ENCODE measurements around the gene WIPI1.
A peak's percentile ranks its signal among the peaks of the same experiment; 100 is the strongest.
"Not testable (repeated sequence)": the region's sequence is repeated elsewhere in the genome, so short reads cannot be mapped to it uniquely, and the experiment has no call there.

The WIPI1 gene

GRCh38 chr17:68413597-68414560, 43.4 kb downstream of the WIPI1 start:
- not testable (repeated sequence) for DNase-seq

- not testable (repeated sequence) for DNase-seq
Measured at GRCh38 chr17:68407656-68408055, 49.6 kb downstream of the WIPI1 start.

GRCh38 chr17:68403837-68404236, 53.5 kb downstream of the WIPI1 start:
- not testable (repeated sequence) for DNase-seq

DNA sequence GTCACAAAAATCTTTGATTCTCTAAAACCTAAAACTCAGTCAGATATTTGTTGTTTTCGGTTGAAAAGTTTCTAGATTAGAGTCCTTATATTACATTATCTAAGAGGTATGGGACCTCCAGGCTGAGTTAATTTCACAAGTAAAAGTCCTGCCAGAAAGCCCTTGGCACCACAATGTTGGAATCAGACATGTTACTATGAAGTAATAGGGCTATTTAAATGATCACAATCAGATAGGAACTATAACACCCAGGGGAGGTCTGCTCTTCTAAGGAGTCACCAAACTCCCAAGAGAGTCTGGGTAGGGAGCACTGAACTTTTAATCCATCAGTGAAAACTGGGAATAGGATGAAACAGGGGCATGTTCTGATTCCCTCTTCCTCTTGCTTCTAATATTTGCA, 54.2 kb downstream of the WIPI1 start:
- no peak for DNase-seq

GRCh38 chr17:68401288-68401687, 56.0 kb downstream of the WIPI1 start:
- no peak for DNase-seq

DNA sequence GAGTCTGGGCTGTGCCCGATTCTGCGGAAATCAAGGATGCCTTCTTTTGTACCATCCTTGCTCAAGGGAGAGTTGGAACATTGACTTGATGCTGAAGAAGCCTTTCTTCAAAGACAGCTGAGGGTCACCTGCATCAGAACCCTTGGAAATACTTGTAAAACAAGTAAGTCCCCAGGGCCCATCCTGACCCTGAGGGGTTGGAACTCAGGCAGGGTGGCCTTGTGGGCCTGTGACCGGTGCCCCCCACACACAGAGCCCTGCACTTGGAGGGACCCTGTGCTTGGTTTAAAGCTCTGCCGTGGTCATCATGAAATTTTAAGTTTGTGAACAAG, 56.9 kb downstream of the WIPI1 start:
- no peak for DNase-seq

DNA sequence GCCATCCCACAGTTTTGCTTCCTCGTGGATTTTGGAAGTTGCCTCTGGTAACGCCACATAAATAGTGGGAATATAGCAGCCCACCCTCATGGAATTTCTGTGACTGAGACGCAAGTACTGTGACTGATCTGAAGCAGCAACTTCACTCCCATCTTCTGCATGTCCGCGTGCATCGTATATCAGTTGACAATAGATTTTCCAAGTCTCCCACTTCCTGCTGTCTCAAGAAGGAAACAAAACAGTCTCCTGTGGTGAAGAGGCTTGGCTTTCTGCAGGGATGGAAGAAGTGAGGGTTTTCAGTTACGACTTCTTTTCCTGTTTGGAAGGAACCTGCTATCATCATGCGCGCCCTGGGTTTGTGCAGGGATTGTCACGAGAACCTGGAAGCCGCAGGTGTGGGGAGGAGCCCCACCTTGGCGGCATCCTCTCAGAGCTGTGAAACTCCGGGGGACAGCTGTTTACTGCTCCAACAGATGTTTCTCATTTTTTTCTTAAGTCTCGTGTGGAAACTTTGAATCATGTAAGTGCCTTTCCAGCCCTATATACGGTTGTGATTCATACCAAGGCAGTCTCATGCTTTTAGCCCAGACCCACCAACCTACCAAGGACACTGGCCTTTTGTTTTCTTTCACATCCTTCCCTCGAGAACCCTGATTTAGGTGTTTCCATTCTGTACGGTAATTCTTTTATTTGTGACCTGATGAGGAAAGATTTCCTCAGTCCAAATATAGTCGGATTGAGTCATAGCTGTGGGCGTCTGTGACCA, 57.5 kb downstream of the WIPI1 start:
- DNase-seq = no peak

DNA sequence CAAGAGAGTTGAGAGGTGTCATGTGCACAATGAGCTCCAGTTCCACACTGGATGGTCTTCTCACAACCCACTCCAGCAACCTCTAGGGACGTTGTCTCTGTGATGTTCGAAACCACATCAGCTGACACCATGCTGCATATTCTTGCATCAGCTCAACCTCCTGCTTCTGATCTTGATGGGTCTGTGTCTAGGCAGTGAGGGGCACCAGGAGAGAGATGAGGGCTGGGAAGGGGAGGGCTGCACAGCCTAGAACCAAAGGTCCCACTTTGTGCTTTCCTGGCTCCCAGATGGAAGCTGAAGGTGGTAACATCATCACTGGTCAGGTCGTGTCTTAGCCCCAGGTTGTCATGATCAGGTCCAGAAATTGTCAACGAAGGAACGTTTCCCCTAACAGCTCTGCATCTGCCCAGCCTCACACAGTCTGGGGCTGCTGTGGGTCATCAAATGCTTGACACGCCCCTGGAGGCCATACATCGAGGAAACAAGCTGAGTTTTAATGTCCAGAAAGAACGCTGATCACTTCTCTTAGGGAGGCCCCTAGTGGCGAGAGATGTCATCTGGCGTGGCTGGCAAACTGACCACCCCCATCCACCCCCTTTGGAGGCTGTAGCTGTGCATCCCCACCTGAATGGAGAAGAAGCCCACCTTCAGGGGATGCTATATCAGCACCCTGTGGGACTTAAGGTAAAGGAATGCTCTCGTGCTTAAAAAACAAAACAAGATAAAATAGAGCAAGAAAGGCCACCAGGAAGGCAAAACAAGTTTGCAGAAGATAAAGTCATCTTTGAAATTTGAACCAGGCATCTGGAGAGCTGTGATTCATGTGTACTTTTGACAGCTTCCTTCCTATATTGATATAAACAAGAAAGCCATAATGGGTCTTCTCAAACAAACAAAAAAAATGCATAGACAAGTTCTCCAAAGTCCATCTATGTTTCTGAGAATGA, 58.3 kb downstream of the WIPI1 start:
- DNase-seq = peak; percentile 58 to 63

- DNase-seq = no peak
Measured at GRCh38 chr17:68397108-68397536, 60.2 kb downstream of the WIPI1 start.

GRCh38 chr17:68396226-68397107, 60.8 kb downstream of the WIPI1 start:
- no peak for DNase-seq

DNA sequence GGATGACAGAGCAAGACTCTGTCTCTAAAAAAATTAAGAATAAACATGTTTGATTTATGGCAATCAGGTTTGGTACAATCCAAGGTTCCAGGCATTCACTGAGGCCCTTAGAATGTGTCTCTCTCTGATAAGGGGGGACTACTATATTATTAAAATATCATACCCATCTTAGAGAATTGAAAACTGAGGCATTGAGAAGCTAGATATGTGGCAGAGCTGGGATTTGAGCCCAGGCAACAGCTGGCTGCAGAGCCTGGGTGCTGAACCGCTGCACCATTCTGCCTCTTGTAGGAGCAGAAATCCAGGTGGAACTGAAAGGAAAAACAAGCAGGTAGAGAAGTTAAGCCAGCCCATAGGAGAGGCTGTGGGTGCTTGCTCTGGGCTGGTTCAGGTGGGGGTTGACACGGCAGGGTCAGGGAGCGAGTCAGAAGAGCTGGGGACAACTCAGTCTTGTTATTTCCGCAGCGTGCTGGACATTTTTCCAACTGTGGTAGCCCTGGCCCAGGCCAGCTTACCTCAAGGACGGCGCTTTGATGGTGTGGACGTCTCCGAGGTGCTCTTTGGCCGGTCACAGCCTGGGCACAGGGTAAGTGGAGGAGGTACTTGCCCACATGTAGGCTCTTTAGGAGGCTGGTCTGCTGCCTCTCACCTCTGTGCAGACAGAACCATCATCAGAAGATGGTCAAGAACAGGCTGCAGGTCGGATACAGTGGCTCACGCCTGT, 62.5 kb downstream of the WIPI1 start:
- DNase-seq = no peak

GRCh38 chr17:68391561-68392268, 65.6 kb downstream of the WIPI1 start:
- no peak for DNase-seq

GRCh38 chr17:68390888-68391545, 66.3 kb downstream of the WIPI1 start:
- DNase-seq = no peak

GRCh38 chr17:68389041-68389440, 68.3 kb downstream of the WIPI1 start:
- no peak for DNase-seq

- DNase-seq = no peak
Measured at GRCh38 chr17:68387435-68388218, 69.7 kb downstream of the WIPI1 start.

DNA sequence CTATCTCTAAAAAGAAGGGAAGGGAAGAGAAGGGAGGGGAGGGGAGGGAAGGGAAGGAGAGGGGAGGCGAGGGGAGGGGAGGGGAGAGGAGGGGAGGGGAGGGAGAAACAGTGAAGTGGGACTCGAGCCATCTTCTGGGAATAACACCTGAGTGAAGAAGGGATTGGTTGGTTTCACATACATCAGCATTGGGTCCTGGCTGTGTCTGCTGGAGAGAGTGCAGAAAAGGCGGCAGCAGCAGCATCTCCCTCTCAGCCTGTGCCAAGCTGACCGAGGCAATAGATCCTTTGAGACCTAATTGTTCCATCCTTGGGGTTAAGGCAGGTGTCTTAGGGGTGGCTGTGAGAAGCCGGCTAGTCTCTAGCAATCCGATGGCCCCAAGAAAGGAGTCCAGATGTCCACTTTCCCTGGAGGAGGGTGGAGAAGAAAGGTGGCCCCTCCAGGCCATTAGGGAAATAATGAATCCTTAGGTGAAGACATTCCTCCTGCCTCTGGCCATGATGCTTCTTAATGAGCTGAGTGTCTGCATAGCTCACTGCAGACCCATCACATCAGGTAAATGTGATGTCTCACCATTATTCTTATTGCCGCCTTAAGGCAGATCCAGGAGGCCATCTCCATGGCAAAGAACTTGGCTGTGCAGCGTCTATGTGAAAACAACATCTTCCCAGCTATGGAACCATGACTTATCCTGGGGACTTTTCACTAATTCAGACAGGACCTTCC, 71.6 kb downstream of the WIPI1 start:
- no peak for DNase-seq

DNA sequence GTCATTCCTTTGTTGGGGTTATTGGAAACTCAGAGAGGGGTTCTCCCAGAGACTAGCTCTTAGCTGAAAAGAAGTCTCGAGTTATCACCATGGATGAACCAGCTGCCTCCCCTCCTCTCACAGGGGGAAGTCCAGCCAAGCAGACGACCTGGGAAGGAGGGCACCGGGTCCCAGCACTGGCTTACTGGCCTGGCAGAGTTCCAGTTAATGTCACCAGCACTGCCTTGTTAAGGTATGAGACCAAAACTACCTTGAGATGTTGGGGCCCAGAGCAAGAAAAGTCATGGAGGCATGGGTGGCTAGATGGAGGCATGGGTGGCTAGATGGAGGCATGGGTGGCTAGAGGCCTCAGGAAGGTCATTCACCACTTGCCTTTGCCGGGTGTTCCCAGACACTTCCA, 72.4 kb downstream of the WIPI1 start:
- DNase-seq = no peak

DNA sequence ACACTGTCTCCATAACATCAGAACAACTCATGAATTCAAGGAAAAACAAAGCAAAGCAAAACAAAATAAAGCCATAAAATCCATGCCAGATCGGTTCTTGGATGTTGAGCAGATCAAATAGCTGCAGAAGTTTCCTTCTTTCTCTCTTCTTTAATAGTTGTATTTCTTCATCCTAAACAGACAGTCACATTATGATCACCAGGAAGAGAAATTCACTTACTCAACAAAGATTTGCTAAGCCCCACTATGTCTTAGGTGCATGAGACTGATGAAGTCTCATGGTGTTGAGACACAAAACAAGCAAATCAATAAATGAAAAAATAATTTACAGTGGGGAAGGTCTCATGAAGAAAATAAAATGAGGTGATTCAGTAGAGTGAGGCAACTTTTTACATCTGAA, 72.8 kb downstream of the WIPI1 start:
- DNase-seq = no peak
